Fibroblast of gingiva (primary cell): Measurements from ENCODE around the gene GRIN2B.

ENCODE experiments used
- DNase-seq: peaks from one replicate; pipeline ENCODE4 v3.0.0-alpha.2; 2011; ENCODE audit warnings: low read depth

Gene GRIN2B

DNA sequence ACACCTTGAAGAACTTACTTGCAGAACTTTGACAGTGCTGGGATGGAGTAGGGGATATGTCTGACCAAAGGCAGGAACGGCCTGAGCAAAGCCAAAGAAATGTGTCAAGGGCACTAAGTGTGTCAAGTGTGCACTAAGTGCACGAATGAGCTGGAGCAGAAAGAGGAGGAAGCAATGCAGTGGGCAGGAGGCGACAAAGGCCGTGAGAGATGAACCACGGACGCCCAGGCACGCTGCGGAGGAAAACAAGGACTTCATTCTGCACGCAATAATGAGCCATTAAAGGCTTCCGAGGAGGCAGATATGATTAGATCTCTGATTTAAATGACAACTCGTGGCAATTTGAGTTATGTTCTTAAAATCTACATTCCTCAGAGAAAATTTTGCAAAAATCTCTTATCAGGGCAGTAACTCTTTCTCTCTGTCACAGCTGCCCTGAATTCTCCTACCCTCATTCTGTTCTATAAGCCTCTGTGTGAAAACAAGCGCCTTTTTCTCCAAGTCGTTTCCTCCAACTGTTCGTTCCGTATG lies 25.3 kb downstream of the GRIN2B start:
- no peak for DNase-seq

DNA sequence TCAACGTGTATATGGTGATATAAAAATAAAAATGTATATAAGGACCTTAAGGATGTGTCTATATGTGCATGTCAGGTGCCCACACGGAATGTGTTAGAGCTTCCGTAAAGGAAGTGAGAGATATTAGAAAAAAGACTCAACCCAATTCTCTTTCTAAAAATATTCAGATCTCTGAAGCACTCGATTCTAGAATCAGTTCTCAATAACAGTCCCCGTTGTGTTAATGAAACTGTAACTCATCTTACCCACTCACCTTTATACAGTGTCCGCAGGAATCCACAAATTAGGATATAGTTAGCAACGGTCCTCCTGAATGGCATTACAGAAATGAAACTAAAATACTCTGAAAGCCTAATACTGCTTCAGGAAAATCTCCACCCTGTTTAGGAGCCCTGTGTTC lies 29.3 kb downstream of the GRIN2B start:
- no peak for DNase-seq

DNA sequence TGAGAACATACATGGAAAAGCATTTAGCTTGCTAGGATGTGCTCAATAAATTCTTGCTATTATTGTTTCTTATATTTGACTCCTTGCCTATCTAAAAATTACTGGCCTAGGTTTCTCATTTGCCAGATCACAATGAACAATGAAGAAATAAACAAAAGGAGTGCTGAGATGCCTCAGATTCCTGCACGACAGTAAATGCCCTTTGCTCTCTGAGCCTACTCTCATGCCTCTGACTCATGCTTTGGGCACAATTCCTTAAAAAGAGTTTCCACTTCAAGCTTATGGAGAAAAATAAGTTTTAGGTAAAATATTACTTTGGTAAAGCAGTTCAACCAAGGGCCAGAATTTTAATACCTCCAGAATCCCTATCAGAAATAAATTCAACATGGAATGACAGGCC lies 30.9 kb downstream of the GRIN2B start:
- no peak for DNase-seq

DNA sequence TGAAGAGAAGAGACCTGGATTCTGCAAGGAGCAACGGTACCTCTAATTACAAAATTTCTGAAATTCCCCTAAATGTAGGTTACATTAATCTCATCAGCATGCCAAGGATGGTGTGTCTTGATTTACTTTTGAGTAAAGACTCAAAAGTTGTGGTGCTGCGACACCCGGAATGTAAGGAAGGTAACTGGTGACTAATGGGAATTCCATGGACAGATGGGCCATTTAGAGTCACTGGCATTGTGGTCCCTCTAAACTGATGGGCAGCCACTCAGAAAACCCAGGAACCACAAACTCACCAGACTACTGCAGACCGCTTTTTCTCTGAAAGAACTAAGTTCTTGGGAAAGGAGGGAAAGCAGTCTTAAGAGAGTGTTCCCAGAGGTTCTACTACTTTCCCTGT lies 32.8 kb downstream of the GRIN2B start:
- no peak for DNase-seq

DNA sequence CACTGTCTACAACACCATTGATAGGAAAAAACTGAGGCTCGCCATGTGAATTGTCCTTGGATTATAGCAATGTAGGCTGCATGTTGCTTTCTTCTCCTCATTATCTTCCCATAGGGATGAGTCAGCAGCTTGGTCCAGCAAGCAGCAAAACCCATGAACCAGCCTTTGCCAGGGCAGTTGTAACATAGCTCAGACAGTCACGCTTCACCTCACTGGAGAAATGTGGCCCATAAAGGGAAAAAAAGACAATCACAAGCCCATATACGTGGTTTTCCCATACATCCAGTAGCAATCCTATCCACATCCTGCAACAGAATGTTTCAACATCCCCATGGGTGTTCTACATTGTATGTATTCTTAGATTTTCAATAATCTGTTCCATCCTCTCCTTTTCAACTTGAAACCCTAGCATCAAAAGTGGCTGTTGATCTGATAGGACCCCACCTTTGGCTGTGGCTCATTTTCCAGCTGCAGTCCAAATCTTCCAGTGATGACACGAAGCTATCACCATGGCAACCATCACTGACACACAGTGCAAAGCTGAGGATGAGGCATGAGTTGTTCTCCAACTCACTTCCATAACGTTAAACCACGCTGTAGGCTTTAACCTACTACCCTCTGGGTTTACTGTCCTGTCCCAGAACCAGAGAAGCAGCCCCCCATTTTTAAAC lies 34.0 kb downstream of the GRIN2B start:
- no peak for DNase-seq

DNA sequence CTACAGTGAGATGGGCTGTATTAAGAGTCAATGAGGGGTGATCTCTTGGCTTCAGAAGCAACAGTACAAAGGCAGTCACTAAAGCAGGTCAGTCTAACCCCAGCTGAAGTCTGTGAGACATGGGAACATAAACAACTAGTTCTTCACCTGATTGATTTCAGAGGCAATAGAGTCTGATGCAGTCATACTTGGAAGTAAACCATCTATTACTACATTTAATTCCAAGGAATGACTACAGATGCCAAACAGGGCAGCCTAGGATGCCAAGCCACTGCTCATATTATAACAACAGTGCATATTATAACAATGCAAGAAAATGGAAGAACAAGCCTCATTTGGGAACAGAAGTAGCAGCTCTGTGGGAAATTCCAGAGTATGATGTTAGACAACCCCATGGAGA lies 35.8 kb downstream of the GRIN2B start:
- no peak for DNase-seq

DNA sequence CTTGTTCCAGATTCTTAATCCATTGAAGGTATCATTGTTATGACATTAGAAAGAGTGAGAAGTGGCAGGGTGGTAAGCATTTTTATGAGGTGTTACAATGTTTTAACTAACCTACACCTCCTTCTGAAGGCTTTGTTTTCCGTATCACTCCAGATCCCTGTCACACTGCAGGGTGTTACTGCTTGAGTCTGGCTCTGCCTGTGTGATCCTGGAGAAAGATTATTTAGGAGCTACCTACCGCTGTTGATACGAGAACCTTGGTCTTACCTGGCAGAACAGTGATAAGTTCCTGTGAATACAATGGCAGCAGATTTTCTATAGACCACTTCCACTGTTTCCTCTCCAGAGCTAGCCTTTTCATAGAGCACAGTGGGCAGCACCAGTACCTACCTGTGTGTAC lies 36.2 kb downstream of the GRIN2B start:
- DNase-seq: no peak

DNA sequence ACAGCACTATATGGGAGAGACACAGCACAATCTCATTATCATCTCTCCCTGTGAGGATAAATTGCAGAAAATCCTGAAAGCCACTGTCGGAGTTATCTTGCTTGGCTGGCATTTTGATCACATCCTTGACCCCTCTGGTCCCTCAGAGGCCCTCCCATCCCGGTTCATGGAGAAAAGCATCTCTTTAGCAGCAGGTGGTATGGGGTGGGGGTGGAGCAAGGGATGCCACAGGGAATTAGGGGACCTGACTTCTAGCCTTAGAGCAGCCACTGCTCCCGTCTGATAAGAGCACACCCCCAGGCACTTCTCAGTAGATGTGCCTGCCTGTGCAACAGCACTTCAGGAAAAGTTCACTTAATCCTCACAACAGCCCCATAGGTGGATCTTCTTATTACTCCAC lies 38.6 kb downstream of the GRIN2B start:
- DNase-seq: no peak

DNA sequence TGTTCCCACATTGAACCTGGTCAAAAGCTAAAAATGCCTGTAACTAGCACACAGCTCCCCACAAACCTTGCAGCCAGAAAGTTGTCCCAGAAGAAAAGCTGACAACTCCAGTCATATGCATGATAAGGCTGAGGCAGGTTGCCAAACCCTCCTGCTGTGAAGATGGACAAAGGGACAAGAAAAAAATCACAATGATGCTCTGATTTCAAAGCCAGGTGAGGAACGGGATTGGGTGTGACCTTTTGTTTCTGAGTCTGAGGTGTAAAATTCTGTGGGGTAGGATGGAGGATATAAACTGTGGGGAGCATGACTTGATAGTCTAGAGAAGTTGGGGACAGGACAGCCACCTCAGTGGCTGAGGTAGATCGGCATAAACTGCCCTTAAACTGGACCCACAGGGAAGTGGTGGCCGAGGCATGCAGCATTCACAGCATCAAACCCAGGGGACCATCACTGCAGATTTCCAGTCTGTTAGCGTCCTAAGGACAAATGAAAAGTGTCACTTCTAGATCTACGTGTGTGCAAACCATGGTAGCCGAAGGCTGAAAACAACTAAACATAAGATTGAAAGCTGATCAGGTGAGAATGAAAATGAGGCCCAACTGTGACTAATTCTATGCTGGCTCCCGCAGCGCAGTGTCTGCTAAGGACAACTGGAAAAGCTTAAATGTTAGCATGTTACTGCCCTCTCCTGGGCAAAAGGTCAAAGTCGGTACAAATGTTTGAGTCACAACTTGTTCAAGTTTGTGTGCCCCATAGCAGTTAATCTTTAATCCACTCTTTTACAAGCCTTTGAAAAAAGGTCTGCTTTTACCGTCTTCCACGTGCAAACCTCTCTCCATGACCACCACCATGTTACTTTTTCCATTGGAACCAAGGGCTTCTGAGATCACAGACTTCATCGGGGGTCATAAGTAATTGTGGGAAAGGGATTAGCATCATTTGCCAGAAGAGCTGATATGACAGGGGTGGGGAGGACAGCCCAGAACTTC lies 39.8 kb downstream of the GRIN2B start:
- DNase-seq: peak; percentile 6

DNA sequence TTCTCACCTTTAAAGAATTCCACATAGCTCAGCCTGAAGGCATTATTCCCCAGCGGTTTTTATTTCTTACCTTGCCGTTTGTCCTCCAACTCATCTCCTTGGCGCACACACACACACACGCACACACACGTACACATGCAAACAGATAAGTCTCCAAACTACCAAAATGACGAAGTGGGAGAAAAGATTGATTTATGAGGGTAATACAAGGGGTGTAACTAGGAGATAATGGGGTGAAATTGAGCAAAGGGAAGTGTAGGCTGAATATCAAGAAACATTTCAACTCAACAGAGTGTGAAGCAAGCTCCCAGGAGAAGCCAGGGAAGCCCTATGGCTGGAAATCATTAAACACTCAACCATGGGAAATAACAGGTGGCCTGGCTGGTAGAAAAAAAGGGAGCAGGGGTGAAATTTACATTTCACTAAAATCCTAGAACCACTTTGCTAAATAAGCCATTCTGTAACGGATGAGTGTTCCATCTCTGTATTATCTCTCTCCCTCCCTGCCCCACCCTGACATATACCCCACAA lies 41.0 kb downstream of the GRIN2B start:
- no peak for DNase-seq

DNA sequence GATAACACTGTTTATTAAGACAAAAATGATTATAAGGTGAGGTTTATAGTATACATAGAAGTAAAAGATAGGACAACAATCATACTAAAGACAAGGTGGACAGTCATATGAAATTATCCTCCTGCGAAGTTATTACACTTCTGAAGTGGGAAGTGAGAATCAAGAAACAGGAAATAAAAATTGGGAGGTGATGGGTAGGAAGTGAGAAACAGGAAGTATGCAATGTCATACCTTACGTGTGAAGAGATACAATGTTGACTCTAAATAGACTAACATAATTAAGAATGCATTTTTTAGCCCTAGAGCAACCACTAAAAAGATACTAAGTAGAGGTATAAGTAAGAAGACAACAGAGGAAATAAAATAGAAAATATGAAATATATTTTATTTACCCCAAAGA lies 43.7 kb downstream of the GRIN2B start:
- DNase-seq: no peak

DNA sequence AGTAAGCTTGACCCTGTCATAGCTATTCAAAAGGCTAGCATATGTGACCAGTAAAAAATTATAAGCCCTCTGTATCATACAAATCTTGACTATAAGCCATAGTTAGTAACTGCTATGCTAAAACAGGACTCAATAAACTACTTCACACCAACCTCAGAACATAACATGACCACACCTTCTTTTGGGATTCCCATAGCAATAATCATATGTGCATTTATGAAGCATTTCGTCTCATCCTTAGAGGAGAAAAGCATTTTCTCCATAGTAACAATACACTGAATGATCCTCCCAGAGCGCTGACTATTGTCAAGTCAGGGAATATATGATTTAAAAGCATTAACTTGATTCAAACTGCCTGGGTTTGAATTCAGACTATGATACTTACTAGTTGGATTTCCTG lies 46.2 kb downstream of the GRIN2B start:
- DNase-seq: no peak
